ENCODE data around the gene ERFL.
"Not testable (repeated sequence)": the region's sequence is repeated elsewhere in the genome, so short reads cannot be mapped to it uniquely, and the experiment has no call there.

The ERFL gene

DNA sequence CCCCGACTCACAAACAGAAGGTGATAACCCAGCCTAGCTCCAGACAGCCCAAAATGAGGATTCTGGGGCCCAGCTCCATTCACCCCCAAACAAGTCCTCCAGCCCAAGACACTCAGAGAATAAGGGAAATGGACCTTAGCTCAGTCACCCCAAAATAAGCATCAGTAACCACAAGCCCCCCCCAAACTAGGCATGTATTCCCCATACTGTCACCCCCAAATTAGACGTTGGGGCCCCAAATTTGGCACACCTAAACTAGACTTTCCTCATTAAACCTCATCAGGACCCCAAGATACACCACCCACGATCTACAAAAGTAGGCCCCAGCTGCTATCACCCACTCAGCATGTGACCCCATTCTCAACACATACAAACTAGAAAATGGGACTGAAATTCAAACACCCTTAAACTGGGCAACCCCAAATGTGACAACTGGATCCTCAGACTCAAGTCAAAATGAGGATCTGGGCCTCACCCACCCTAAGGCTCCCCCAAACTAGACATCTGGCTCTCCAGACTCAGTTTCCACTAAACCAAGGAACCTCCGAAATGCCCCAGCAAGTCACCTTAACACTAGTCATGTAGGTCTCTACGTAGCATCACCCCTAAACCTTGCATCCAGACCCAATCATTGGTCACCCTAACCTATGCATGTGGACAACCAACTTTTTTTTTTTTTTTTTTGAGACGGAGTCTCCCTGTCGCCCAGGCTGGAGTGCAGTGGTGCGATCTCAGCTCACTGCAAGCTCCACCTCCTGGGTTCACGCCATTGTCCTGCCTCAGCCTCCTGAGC lies 13.4 kb upstream of the ERFL start:
- DNase-seq: no peak

DNA sequence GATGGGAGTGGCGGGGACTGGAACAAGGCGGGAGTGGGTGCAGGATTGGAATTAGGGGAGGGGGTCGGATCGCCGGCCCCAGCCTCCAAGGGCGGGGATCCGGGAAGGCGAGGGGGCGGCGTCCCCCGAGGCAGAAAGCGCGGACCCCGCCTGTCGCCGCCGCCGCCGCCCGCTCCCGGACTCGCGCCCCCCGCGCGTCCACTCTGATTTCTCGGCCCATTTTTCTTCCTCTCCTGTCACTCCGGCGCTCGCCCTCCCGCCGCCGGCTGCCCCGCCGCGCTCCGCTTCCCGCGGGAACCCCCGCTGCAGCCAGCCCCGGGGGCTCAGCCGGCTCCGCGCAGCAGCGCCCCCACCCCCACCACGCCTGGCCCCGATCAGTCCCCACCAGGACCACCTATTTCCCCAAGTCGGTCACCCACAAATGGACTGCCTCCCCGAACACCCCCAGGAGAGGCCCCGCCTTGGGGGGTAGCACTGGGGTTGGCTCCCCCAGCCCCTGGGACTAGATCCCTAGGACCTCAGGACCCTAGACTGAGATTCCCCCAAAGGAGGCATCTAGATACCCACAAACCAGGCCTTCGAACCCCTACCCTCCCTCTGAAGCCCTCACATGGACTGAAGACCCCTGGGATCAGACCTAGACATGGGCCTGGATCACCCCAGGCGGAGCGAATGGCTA lies 12.6 kb upstream of the ERFL start:
- DNase-seq: no peak

DNA sequence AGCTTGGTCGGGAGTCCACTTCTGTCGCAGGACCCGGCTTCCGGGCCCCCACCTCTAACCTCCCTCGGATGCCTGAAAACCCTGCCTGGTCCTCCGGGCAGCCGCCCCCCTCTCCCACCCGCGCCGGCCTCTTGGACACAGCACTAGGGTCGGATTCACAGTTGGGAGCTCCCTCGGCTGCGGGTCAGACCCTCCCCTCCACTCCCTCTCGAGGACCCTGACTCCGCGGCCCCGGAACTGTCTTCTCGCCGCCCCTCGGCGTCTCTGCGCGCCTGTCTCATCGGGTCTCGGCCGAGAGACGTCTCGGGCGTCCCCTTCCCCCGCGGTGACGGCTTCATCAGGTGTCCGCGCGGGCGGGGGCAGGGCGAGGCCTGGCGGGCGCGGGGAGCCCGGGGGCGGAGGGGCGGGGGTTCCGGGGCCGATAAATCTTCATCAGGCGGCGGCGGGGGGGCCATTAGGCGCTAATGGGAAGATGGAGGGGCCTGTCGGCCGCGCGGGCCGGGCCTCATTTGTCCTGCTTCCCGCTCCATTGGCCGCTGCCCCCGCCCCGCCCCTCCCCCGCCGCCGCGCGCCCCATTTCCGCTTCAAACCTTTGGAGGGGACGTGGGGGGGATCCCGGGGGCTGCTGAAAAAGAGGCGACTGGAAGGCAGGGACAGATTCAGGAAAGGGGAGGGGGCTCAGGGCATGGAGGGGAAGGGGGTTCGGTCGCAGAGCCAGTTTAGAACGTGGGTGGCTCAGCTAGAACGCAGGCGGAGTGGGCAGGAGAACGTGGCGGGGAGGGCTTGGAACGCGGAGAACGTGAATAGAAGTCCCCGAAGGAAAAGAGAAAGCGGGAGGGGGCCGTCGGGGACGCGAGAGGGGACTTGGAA lies 11.8 kb upstream of the ERFL start:
- DNase-seq: peak; percentile 51

DNA sequence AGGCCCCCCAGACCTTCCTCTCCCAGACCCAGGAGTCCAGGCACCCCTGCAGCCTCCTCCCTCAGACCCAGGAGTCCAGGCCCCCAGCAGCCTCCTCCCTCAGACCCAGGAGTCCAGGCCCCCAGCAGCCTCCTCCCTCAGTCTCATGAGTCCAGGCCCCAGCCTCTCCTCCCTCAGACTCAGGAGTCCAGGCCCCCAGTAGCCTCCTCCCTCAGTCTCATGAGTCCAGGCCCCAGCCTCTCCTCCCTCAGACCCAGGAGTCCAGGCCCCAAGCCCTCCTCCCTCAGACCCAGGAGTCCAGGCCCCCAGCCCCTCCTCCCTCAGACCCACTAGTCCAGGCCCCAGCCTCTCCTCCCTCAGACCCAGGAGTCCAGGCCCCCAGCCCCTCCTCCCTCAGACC lies 11.0 kb upstream of the ERFL start:
- DNase-seq: not testable (repeated sequence)

DNA sequence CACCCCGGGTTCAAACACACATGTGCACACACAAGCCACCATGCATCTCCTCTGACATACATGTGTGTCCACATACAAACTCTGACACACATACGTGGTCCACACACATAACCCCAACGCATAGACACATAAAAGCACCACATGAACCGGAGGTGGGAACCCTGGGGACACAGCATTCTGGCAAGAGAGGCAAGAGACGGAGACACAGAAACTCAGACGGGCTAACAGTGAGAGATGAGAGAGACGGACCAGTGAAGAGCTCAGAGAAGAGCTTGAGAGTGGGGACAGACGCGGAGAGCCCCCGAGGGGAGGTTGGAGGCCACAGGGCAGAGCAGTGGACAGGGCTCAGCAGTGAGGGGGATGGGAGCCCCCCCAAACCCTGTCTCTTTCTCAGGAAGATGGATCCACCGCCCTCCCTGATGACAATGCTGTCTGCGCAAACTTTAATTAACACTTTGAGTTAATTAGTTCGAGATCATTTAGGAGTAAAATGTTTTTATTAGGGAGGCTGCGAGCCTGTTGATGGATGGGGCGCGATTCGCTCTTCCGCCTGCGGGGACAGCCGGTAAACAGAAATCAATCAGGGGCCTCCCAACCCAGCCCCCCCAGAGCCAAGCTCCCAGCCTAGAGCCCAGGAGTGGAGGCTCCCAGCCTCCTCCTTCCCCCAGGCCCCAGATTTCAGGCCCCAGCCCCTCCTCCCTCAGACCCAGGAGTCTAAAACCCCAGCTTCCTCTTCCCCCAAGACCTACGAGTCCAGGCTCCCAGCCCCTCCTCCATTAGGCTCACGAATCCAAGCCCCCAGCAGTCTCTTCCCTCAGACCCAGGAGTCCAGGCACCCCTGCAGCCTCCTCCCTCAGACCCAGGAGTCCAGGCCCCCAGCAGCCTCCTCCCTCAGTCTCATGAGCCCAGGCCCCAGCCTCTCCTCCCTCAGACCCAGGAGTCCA lies 9.5 kb upstream of the ERFL start:
- no peak for DNase-seq

DNA sequence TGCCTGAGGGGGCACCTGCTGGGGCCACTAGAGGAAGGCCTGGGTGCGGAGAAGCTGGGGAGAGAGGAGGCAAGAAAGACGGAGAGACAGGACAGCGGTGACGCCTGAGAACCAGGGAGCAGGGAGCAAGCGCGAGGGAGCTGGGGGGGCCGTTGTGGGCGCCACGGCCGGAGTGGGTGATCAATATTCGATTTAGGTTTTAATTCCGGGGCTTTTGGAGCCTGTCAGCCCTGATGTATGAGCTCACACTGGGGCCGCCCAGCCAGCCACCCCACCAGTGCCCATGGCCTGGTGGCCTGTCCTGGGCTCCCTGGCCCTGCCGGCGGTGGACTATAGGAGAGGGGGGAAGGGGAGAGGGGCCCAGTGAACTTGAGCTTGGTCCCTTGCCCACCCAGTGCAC lies 8.7 kb upstream of the ERFL start:
- no peak for DNase-seq

DNA sequence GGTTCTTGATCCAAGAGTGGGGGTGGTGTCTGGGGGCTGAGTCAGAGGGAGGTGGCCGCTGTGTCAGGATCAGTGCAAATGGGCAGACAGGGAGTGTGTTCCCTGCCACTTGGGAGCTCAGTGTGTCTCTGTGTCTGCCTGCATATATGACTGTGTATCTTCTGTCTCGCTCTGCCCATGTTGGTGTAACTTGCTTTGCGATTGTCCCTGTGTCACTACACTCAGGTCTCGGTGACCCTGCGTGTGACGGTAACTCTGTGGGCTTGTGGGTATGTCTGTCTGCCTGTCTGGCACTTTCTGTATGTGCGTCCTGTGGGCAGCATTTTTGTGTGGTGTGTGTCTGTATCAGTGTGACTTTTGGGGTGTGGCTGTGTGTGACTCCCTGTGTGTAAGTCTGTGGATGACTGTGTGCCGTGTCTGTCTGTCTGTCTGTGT lies 8.2 kb upstream of the ERFL start:
- peak; percentile 69 for DNase-seq

DNA sequence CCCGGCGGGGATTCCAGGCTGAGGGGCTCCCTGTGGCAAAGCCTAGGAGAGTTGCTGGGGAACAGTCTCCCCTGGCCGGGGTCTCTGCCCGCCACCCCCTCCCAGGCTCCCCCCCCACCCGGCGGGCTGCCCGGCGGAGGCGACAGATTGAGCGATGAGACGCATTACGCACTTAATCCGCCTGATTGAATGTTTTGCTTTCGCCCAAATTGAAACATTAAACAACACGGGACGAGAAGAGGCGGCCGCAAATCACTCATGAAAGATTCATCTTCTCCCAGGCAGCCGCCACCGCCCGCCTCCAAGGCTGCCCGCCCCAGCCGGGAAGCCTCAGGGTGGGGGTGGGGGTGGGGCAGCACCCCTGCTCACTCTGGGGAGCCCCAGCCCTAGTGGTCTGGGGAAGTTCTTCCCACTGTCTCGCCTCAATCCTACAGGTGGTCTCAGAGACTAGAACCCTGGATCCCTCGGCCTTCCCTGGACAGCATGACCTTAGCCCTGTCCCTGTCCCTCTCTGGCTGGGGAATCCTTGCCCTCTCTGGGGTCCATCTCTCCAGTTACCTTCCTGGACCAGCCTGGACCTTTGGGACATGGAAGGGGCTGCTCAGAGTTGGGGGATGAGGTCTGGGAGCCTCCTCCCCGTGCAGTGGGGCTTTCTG lies 7.6 kb upstream of the ERFL start:
- DNase-seq: no peak

DNA sequence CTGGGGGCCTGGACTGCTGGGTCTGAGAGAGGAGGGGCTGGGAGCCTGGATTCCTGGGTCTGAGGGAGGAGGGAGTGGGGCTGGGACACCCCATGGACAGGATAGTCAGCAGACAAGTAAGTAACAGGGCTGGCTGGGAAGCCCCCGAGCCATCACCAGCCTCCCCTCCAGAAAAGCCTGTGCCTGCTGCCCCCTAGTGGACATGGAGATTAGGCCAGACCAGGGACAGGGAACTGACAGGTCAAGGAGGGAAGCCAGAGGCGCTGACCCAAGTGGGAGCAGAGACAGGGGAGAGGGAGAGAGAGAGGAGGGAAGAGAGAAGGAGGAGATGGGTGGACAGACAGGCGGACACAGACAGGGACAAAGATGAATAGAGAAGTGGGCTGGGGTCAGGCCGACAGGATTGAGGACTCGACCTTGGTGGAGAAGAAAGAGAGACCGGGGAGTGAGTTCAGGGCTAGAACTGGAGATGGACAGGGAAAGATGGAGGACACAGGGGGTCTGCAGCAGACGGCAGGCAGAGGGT lies 6.7 kb upstream of the ERFL start:
- DNase-seq: peak; percentile 84

DNA sequence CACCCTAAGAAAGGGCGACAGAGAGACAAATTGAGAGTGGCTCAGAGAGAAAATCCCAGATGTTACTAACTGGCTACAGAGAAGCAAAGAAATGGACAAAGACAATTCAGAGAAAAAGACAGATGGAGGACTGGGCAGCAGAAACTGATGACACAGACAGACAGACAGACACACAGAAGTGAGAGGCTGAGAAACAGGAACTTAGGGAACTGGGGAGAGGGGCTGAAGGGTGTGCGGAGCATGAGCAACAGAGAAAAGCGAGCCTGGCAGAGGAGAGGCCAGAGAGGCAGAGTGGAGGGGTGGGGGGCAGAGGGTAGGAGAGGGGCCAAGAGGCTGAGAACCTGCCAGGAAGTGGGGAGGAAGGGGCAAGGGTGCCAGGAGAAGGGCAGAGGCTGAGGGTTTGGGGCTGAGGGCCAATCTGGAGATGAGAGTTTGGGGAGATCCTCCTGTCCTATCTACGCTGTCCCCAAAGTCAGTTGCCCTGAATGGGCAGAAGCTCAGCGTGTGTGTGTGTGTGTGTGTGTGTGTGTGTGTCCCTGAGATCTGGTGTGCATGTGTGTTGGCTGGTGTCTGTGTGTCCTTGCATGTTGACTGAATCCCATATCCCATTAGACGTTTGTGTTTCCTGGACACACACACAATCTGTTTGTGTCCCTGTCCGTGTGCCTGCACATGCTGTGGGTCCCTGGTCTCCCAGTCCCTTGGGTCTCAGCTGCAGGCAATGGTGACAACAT lies 5.6 kb upstream of the ERFL start:
- DNase-seq: no peak

DNA sequence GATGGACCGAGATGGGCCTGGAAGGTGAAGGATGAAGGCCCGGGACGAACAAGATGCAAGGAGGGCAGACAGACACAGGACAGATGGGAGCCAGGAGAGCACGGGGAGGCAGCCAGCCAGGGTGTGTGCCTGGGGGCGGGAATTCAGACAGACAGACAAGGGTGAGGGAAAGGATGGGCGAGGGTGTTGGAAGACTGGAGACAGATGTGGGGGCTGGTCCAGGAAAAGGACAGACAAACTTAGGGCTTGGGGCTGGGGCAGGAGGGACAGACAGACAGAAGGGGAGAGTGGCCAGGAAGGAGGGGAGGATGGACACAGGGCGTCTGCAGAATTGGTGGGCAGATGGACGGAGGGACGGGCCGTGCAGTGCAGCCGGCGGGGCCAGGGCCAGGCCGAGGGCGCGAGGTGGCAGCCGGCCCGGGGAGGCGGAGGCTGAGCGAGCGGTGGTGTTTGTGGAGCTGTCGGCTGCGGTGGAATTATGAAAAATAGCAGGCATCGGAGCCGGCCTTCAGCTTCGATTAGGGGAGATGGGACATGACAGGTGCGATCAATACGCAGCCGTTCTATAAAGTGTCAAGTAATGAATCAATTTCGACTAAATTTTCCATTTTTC lies 4.6 kb upstream of the ERFL start:
- DNase-seq: no peak

DNA sequence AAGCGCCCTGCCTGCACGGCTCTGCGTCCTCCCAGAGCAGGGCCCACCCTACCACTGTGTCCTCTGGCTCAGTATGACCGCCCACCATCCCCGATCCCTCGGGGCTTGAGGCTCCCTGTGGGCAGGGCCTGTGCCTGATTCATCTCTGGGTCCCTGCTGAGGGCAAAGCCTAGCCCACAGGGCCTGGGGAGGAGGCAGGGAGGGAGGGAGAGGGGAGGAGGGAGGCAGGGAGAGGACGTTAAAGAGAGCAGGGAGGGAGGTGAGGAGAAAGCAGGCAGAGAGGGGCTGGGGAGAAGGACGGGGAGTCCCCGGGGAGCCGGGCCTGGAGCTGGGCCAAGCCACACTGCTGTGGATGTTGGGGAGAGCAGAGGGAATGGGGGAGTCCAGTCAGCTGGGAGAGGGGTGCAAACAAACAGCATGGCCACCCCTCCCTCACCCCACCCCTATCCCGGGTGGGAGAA lies 4.0 kb upstream of the ERFL start:
- no peak for DNase-seq

DNA sequence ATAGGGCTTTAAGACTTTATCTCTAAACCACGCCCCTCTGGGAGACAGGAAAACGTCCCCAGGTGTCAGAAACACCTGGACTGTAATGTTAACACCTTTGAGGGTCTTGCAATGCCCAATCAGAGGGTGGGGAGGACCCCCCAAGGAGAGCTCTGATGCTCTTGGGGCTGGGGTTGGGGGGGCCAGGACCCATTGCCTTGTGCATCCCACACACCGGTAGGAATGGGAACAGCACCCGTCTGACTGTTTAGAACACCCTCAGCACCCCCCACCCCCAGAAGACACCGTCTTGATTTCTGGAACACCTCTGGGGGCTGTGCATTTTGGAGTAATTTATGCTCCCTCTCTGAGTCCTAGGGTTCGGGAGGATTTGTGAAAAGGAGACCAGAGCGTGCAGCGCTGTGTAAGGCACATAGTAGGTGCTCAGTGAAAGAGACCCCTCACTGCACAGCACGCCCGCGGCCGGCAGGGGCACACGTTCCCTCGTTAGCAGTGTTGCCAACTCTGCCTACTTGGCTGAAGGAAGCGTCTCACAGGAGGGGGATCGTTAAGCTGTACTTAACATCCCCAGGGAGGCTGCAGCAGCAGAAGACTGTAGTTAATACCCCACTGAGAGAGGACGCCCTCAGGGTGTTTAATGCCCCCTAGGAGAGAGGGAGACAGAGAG lies 2.8 kb upstream of the ERFL start:
- DNase-seq: no peak

DNA sequence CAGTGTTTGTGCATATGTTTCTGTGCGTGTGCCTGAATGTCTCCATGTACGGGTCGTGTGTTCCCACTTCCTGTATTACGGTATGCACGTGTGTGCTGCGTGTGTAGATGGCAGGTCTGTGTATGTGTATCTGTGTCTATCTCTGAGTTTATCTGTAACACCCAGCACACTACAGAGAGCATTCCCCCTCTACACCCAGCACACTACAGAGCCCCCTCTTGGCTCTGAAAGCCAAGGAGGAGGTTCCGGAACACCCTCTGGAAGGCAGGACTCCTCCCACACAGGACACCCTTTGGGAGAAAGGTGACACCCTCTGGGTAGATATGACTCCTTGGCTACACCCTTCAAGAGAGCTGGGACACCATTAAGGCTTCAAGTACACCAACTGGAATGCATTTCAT lies 2.1 kb upstream of the ERFL start:
- no peak for DNase-seq

DNA sequence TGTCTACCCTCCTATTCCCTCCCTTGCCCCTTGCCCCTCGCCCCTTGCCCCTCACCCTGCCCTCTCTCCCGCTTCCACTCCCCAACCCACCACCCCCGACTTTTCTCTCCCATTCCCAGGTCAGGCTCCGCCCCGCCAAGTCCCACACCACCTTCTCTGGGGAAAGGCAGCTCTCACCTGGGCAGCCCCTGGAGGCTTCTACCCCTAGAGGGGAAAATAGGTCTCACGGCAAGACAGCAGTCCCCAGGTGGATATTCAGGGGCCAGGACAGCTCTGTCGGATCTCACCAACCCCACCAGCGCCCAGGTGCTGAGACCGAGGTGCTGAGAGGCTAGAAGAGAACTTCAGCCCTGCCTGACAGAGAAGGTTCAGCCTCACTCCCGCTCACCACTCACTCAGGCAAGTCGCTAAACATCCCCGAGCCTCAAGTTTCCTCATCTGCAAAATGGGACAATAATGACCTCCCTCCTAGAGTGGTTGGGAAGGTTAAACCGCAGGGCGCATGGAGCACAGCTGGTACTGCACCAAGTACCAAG lies 1.4 kb upstream of the ERFL start:
- DNase-seq: no peak

DNA sequence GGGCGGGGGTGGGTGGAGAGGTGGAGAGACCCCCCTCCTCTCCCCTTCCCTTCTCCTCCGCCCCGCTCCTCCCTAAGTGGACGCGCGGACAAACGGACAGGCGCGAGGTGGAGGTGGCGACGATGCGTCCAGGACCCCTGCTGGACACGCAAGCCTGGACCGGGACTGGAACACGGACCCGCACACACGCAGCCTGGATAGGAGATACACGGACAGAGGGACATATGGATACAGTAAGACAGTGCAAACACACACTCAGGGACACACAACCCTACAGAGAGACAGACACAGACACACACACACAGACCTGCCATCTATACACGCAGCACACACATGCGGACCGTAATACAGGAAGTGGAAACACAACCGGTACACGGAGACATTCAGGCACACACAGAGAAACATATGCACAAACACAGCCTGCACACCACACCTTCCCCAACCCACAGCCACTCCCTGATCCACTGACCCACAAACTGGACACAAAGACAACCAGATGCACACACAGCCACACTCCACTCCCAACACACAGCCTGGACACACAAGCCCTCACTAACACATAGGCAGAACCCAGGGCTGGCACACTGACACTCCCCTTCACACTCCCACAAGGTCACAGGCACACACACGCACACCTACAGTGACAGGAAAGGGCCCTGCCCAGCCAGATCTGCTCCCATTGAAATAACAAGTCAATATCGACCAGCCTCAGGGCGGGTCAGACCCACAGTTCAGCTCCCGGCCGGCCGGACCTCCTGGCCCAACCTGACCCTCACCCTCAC lies 696 bp upstream of the ERFL start:
- DNase-seq: peak; percentile 55

DNA sequence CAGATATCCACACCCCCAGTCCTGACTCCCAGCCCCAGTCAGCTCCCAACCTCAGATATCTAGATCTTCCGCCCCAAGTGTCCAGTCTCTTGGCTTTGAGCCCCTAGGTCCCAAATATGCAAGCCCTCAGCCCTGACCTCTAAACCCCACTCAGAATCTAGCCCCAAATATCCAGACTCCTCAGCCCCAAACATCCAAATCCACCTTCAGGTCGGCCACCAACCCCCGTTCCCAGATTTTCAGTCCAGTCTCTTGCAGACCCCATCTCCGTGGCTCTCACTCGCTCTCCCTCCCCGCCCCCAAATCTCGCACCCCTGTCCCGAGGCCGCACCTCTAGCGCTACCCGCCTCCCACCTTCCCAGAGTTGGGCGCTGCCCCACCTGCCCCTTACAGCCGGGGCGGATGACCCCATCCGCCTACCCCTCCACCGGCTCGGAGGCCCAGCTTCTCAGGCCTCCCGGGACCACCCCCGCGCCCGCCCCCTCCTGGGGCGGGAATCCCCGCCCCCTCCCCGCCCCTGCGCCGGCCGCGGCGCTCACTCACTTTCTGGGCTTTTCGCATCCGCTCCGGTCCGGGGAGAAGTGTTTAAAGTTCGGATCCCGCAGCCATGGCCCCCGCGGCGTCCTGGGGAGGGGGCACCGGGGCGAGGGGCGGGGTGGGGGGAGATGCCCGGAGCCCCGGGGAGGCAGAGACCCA lies 604 bp downstream of the ERFL start:
- no peak for DNase-seq
